Measurements from ENCODE around the gene CHN2. TPM values are rescaled to one million over a fixed set of nuclear protein-coding genes. Genes with fewer than 3 reads are reported as not detected.

The CHN2 gene
- polyA plus RNA-seq, 1 donor from 2014 or later = 136 TPM

DNA sequence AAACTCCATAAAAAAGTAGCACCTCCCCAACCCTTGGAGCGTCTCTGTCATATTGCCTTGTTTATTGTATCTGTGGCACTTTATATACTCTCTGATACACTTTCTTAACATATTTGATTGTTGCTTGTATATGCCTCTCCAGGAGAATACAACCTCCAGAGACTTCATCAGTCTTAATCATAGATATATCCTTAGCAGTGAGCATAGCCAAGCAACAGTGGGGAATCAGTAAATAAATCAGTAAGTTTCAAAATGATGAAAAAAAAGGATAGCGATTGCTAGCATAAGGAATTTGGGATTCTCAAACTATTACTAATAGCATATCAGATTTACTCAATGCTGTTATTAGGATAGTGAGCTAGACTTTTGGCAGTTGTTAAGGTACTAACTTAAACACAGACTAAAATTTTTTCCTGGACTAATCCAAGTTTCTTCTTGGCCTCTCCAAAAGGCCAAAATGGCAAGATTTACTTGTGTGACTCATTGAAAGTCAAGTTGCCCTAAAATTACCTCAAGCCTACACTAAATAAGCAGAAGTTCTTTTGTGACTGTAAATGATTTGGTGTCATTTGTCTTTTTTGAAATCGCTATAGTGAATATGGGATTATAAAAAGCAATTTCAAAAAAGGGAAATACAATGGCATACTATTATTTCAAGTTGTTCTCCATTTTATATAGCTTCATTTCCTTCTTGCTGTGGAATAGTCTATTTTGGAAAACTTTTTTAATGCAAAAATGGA, 177.9 kb downstream of the CHN2 start:
- H2AFZ ChIP-seq (ENCODE audit: low read depth, low read length) = no peak overlapping the region
- H3K9ac ChIP-seq (ENCODE audit: low read length) = no peak overlapping the region
- no peaks in the 10 kb centered on the region for H3F3A ChIP-seq (ENCODE audit: insufficient read depth, low read length, poor library complexity, severe bottlenecking)
- H3K9me2 ChIP-seq (ENCODE audit: insufficient read depth, low read length) = no peaks in the 10 kb centered on the region
- no peaks in the 10 kb centered on the region for H4K20me1 ChIP-seq (ENCODE audit: insufficient read depth)
- H3K4me3 ChIP-seq (ENCODE audit: low read length) = no peak overlapping the region
- TF ChIP-seq SMC3 (conservative IDR thresholded peaks at IDR 0.05; ENCODE audit: poor library complexity) (no peak), MXI1 (conservative IDR thresholded peaks at IDR 0.05; ENCODE audit: poor library complexity, severe bottlenecking) (no peak), EP300 (conservative IDR thresholded peaks at IDR 0.05; ENCODE audit: poor library complexity, severe bottlenecking) (no peak), TAF1 (IDR thresholded peaks at IDR 0.05; ENCODE audit: low read depth) (no peak), POLR2AphosphoS5 (IDR thresholded peaks at IDR 0.05) (no peak), RAD21 (conservative IDR thresholded peaks at IDR 0.05) (no peak), EZH2 (IDR thresholded peaks at IDR 0.05; ENCODE audit: borderline replicate concordance, insufficient read depth, low read length, poor library complexity, severe bottlenecking) (no peak)
- TF ChIP-seq, protein P1, sequence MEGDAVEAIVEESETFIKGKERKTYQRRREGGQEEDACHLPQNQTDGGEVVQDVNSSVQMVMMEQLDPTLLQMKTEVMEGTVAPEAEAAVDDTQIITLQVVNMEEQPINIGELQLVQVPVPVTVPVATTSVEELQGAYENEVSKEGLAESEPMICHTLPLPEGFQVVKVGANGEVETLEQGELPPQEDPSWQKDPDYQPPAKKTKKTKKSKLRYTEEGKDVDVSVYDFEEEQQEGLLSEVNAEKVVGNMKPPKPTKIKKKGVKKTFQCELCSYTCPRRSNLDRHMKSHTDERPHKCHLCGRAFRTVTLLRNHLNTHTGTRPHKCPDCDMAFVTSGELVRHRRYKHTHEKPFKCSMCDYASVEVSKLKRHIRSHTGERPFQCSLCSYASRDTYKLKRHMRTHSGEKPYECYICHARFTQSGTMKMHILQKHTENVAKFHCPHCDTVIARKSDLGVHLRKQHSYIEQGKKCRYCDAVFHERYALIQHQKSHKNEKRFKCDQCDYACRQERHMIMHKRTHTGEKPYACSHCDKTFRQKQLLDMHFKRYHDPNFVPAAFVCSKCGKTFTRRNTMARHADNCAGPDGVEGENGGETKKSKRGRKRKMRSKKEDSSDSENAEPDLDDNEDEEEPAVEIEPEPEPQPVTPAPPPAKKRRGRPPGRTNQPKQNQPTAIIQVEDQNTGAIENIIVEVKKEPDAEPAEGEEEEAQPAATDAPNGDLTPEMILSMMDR (IDR thresholded peaks at IDR 0.05; ENCODE audit: poor library complexity, severe bottlenecking) = no peak
- TF ChIP-seq, protein P2, sequence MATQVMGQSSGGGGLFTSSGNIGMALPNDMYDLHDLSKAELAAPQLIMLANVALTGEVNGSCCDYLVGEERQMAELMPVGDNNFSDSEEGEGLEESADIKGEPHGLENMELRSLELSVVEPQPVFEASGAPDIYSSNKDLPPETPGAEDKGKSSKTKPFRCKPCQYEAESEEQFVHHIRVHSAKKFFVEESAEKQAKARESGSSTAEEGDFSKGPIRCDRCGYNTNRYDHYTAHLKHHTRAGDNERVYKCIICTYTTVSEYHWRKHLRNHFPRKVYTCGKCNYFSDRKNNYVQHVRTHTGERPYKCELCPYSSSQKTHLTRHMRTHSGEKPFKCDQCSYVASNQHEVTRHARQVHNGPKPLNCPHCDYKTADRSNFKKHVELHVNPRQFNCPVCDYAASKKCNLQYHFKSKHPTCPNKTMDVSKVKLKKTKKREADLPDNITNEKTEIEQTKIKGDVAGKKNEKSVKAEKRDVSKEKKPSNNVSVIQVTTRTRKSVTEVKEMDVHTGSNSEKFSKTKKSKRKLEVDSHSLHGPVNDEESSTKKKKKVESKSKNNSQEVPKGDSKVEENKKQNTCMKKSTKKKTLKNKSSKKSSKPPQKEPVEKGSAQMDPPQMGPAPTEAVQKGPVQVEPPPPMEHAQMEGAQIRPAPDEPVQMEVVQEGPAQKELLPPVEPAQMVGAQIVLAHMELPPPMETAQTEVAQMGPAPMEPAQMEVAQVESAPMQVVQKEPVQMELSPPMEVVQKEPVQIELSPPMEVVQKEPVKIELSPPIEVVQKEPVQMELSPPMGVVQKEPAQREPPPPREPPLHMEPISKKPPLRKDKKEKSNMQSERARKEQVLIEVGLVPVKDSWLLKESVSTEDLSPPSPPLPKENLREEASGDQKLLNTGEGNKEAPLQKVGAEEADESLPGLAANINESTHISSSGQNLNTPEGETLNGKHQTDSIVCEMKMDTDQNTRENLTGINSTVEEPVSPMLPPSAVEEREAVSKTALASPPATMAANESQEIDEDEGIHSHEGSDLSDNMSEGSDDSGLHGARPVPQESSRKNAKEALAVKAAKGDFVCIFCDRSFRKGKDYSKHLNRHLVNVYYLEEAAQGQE (IDR thresholded peaks at IDR 0.05; ENCODE audit: borderline replicate concordance) = no peak
- H3K36me3 ChIP-seq (ENCODE audit: insufficient read depth, low read length) = peaks cover 7% of the 10 kb centered on the region
- no peaks in the 10 kb centered on the region for H3K9me3 ChIP-seq (ENCODE audit: low read length)
- no peak overlapping the region for H3K4me2 ChIP-seq (ENCODE audit: low read length)
- H3K27me3 ChIP-seq (ENCODE audit: insufficient read depth, low read depth, low read length) = no peaks in the 10 kb centered on the region
- H3K27ac ChIP-seq (ENCODE audit: low read length) = no peak overlapping the region
- no peaks in the 10 kb centered on the region for H3K79me2 ChIP-seq (replicated peaks; ENCODE audit: insufficient read depth, low read length)

DNA sequence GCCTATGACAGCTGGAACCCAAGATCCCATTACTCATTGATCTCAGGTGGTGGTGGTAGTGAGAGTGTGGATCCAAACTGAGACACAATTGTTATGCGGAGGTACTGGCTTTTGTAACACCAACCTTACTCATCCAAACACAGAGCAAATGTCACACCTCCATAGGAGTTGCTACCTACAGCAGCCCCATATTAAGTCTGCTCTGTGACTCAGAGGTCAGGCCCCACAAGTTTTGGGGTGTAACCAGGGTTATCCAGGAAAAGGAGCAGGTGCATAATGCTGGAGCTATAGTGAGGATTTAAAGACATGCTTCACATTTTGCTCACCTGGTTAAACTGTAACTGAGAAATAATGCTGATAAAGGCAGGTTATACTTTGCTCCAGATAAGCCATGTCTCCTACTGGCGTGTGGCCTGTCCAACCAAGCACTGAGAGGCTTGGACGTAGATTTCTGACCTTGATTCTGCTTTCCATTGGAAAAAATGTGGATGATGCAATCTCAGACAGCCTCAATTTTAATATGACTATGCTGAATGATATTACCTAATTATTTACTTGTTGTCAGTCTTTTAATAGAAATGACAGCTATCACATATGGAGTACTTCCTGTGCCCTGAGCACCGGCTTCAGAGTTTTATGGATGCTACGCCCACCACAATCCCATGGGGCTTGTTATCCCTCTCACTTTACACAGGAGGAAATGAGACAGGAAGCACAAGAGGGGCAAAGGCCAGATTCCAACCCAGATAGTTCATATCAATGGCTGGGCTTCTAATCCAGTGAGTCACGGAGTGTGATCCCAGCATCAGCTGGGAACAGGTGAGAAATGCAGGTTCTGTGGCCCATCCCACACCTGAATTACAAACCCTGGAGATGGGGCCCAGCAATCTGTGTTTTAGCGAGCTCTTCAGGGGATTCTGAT, 181.3 kb downstream of the CHN2 start:
- no peaks in the 10 kb centered on the region for H4K20me1 ChIP-seq (ENCODE audit: insufficient read depth)
- no peak overlapping the region for H3K9ac ChIP-seq (ENCODE audit: low read length)
- H3K27ac ChIP-seq (ENCODE audit: low read length) = no peak overlapping the region
- H3F3A ChIP-seq (ENCODE audit: insufficient read depth, low read length, poor library complexity, severe bottlenecking) = no peaks in the 10 kb centered on the region
- H3K79me2 ChIP-seq (replicated peaks; ENCODE audit: insufficient read depth, low read length) = no peaks in the 10 kb centered on the region
- H3K36me3 ChIP-seq (ENCODE audit: insufficient read depth, low read length) = peaks cover 4% of the 10 kb centered on the region
- no peak overlapping the region for H2AFZ ChIP-seq (ENCODE audit: low read depth, low read length)
- no peak for TF ChIP-seq TAF1 (IDR thresholded peaks at IDR 0.05; ENCODE audit: low read depth)
- TF ChIP-seq, protein P2 (IDR thresholded peaks at IDR 0.05; ENCODE audit: borderline replicate concordance) = no peak
- TF ChIP-seq, protein P1 (IDR thresholded peaks at IDR 0.05; ENCODE audit: poor library complexity, severe bottlenecking) = no peak
- TF ChIP-seq EP300 (conservative IDR thresholded peaks at IDR 0.05; ENCODE audit: poor library complexity, severe bottlenecking) = no peak
- TF ChIP-seq SMC3 (conservative IDR thresholded peaks at IDR 0.05; ENCODE audit: poor library complexity) = no peak
- no peak for TF ChIP-seq EZH2 (IDR thresholded peaks at IDR 0.05; ENCODE audit: borderline replicate concordance, insufficient read depth, low read length, poor library complexity, severe bottlenecking)
- no peak for TF ChIP-seq POLR2AphosphoS5 (IDR thresholded peaks at IDR 0.05)
- no peak for TF ChIP-seq RAD21 (conservative IDR thresholded peaks at IDR 0.05)
- TF ChIP-seq MXI1 (conservative IDR thresholded peaks at IDR 0.05; ENCODE audit: poor library complexity, severe bottlenecking) = no peak
- H3K4me2 ChIP-seq (ENCODE audit: low read length) = no peak overlapping the region
- no peaks in the 10 kb centered on the region for H3K9me3 ChIP-seq (ENCODE audit: low read length)
- no peak overlapping the region for H3K4me3 ChIP-seq (ENCODE audit: low read length)
- no peaks in the 10 kb centered on the region for H3K27me3 ChIP-seq (ENCODE audit: insufficient read depth, low read depth, low read length)
- H3K9me2 ChIP-seq (ENCODE audit: insufficient read depth, low read length) = no peaks in the 10 kb centered on the region
